Activated T-helper 2 cell treated with anti-CD3 and anti-CD28 coated beads, Interferon-gamma antibody, Interleukin-2, Interleukin-4, amounts not matched to agents 10 μg/mL and 5 μg/mL and 100 μg/mL, durations not matched to agents 14 hours and 24 hours and 36 hours (primary cell): Measurements from ENCODE around the gene ZDHHC17. TPM values are rescaled to one million over a fixed set of nuclear protein-coding genes. Genes with fewer than 3 reads are reported as not detected.

Source experiments
- DNase-seq: peaks from one replicate; pipeline ENCODE4 v3.0.0; 2021; ENCODE audit warnings: low spot score
- H3K27ac Mint-ChIP-seq: one replicate; pipeline ENCODE4 v1.8.0; 2021; ENCODE audit warnings: mixed read lengths
- H3K27me3 Mint-ChIP-seq: one replicate; pipeline ENCODE4 v1.8.0; 2021; ENCODE audit warnings: low read depth, mixed read lengths
- H3K36me3 Mint-ChIP-seq: one replicate; pipeline ENCODE4 v1.8.0; 2021; ENCODE audit warnings: low read depth, mixed read lengths
- H3K4me1 Mint-ChIP-seq: one replicate; pipeline ENCODE4 v1.8.0; 2021; ENCODE audit warnings: low read depth, mixed read lengths
- H3K4me3 Mint-ChIP-seq: one replicate; pipeline ENCODE4 v1.8.0; 2021; ENCODE audit warnings: low read depth, mild to moderate bottlenecking, moderate library complexity, mixed read lengths
- H3K9me3 Mint-ChIP-seq: one replicate; pipeline ENCODE4 v1.8.0; 2021; ENCODE audit warnings: mixed read lengths
- intact Hi-C: fragments of 100-400 bp; cut with micrococcal nuclease; formaldehyde crosslinking; loops from one replicate; pipeline ENCODE4 v1.15.1; 2023
- total RNA-seq: library from RNA; stranded (reverse); gene quantifications from 2 replicates; pipeline ENCODE4 v1.2.3, GENCODE V29; 2022

The ZDHHC17 gene
- total RNA-seq, 1 donor from 2014 or later, result 26.7 TPM

DNA sequence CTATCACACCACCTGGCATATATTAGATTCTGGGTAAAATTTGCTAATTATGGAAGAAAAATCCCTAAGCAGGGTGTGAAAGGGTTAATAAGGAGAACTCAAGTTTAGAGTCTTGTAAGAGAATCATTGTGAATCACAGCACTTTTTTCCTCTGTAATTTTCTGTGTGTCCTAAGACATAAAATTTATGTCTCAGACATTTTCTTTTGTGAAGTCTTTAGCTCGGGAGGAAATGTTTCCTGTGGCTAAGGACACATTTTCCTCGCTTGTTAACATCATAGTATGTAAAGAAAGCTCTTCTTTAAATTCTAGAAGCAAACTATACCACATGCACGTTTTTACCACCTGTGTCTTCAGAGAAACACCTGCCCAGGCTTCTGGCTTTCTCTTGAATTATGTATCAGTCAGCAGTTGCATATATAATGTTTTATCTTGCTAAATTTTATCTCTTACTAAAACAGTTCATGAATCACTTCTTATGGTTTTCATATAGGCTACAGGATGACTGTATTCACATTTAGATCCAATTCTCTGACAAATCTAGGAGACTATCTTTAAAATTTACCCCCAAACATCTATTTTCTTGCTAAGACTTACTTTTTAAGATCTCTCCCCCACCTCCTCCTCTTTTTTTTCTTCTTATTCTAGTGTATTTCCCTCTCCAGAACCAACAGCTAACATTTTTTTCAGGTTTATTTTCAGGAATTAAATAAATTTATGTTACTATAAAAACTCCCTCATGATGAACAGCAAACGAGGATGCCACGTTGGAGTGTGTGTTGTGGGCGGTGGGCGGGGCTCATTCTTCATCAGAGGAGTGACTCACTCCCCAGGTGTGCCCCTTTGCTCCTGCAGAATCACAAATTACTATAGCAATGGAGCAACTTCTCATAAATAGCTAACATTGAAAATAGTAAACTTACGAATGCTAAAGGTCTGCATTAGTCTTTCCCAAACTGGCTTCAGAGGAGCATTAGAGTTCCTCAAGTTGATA, 126.5 kb downstream of the ZDHHC17 start:
- Mint-ChIP-seq H3K4me1 (peaks cover 5% of the 10 kb centered on the region), H3K36me3 (no peaks in the 10 kb centered on the region), H3K27me3 (peaks cover 9% of the 10 kb centered on the region), H3K9me3 (no peaks in the 10 kb centered on the region), H3K4me3 (no peak overlapping the region), H3K27ac (no peak overlapping the region)
- DNase-seq, result no peak
- intact Hi-C loops, result no loop called here

DNA sequence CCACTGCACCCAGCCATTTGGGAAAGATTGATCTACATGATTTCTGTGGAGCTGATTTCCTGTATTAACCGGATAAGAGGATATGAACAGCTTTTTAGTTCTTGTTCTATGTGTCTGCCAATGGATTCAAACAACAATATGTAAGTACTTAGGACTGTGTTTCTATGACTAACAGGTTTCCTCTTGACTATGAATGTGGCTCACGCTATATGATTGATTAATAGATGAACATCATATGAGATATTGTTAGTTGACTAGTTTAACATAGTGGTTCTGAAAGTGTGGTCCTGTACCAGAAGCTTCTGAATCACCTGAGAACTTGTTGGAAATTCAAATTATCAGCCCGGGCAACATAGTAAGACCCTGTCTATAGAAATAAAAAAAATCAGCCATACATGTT, 127.7 kb downstream of the ZDHHC17 start:
- Mint-ChIP-seq H3K36me3 (no peaks in the 10 kb centered on the region), H3K27me3 (peaks cover 9% of the 10 kb centered on the region), H3K27ac (no peak overlapping the region), H3K4me1 (peaks cover 5% of the 10 kb centered on the region), H3K4me3 (no peak overlapping the region), H3K9me3 (no peaks in the 10 kb centered on the region)
- intact Hi-C loops, result no loop called here
- no peak for DNase-seq

DNA sequence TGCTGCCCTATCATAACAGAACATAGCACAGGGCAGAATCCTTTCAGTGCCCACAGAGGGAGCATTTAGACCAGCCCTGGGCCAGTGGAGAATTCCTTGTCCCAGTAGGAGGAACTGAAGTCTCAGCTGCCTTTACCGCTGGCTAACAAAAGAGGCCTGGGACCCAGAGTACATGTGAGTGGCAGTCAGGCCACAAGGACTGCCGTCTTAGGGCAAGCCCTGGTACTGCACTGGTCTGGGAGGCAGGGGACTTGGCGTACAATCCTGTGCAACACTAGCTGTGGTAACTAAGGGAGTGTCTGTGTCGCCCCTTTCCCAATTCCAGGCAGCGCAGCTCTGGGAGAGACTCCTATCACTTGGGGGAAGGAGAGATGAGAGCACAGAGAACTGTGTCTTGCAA, 131.9 kb downstream of the ZDHHC17 start:
- intact Hi-C loops, result no loop called here
- no peaks in the 10 kb centered on the region for H3K9me3 Mint-ChIP-seq
- H3K27ac Mint-ChIP-seq, result no peak overlapping the region
- no peak overlapping the region for H3K4me3 Mint-ChIP-seq
- H3K27me3 Mint-ChIP-seq, result peaks cover 2% of the 10 kb centered on the region
- H3K4me1 Mint-ChIP-seq, result peaks cover 1% of the 10 kb centered on the region
- no peaks in the 10 kb centered on the region for H3K36me3 Mint-ChIP-seq
- DNase-seq, result no peak

DNA sequence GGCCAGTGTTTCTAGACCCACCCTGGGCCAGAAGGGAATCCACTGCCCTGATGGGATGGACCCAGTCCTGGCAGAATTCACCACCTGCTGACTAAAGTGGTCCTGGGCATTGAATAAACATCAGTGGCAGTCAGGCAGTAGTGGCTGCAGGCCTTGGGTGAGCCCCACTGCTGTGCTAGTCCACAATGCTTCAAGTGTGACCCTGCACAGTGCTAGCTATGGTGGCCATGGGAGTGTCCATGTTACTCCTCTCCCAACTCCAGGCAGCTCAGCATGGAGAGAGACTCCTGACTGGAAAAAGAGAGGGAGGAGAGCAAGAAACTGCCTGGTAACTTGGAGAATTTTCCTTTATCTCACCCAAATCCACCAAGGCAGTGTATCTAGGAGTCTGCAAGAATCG, 132.4 kb downstream of the ZDHHC17 start:
- peaks cover 2% of the 10 kb centered on the region for H3K27me3 Mint-ChIP-seq
- H3K27ac Mint-ChIP-seq, result no peak overlapping the region
- H3K4me1 Mint-ChIP-seq, result no peaks in the 10 kb centered on the region
- no peak overlapping the region for H3K4me3 Mint-ChIP-seq
- intact Hi-C loops, result no loop called here
- no peaks in the 10 kb centered on the region for H3K36me3 Mint-ChIP-seq
- no peak for DNase-seq
- no peaks in the 10 kb centered on the region for H3K9me3 Mint-ChIP-seq

DNA sequence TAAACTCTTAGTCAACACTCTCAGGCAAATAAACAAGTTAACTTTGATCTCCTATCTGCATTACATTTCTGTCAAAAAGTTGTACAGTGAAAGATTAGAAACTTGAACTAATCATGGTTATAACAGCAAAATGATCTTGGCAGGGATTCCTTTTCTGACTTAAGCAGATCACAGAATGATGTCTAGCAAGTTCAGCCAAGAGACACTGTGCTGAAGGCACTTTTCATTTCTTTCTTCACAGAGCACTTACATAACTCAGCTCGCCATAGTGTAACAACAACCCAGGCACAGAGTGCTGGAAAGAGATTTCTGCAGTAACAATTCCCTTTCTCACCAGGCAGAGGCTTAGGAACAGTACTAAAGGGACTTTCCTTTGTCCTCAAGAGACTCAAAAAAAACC, 134.5 kb downstream of the ZDHHC17 start:
- Mint-ChIP-seq H3K9me3 (no peaks in the 10 kb centered on the region), H3K4me1 (peaks cover 4% of the 10 kb centered on the region), H3K36me3 (no peaks in the 10 kb centered on the region), H3K4me3 (no peak overlapping the region), H3K27ac (no peak overlapping the region), H3K27me3 (no peaks in the 10 kb centered on the region)
- no peak for DNase-seq
- intact Hi-C loops, result no loop called here

DNA sequence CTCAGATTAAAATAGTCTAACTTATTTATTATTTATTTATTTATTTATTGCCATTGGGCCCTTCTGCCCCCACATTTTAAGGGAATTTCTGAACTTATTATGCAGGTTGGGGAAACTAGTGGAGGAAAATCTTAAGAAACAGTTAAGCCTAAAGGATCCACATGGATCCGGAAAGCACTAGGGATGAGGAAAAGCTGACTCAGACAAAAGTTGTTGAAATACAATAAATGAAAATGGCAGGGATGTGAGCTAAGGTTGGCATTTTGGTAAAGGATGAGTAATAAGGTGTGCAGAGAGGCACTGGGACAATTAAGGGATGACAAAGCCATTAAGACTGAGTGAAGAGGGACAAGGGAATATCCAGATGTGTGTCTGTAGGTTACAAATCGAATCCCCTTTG, 135.6 kb downstream of the ZDHHC17 start:
- DNase-seq, result no peak
- Mint-ChIP-seq H3K9me3 (no peaks in the 10 kb centered on the region), H3K4me1 (peaks cover 4% of the 10 kb centered on the region), H3K27me3 (no peaks in the 10 kb centered on the region), H3K4me3 (no peak overlapping the region), H3K27ac (no peak overlapping the region), H3K36me3 (no peaks in the 10 kb centered on the region)
- intact Hi-C loops, result no loop called here

DNA sequence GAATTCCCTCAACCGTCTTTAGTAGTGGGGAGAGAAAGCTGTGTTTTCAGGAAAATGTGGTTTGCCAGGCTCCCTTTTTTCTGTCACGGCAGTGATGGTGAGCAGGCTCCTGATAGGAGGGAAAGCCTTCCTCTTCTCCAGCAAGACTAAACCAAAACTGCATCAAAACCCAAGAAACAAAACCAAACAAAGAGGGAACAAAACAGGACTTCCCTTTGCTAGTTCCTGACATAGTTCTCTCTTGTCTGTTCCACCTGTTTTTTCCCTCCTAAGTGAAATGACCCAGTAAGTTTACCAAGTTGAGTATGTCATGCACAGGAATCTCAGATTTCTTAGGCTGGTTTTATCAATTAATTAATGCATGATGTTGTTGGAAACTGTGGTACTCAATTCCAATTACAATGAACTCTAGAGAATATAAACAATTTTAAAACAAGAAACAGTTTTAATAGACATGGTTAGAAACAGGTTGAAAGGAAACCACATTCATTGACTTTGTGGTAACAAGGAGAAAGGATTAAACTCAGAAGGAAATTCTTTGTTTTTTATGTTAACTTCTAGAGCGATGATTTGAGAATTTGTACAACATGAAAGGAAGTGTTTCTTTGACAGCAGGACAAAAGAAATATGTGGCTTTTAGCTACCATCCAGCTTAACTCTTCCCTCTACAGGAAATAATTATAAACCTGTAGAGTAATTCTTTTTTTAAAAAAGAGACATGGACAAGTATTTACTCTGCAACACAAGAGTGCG, 137.9 kb downstream of the ZDHHC17 start:
- Mint-ChIP-seq H3K36me3 (no peaks in the 10 kb centered on the region), H3K27ac (no peak overlapping the region), H3K4me1 (peaks cover 4% of the 10 kb centered on the region), H3K4me3 (no peak overlapping the region), H3K9me3 (no peaks in the 10 kb centered on the region), H3K27me3 (no peaks in the 10 kb centered on the region)
- intact Hi-C loops, result no loop called here
- DNase-seq, result no peak

Other genes with a start within 250 kb of the ZDHHC17 start
- 87.9 TPM in 2 replicates for gene OSBPL8, start 204.3 kb upstream of the ZDHHC17 start, total RNA-seq
- 0.84 and 3.5 TPM in 2 replicates for gene CSRP2, start 114.9 kb downstream of the ZDHHC17 start, total RNA-seq